ENCODE data around the gene PIGA. TPM values are rescaled to one million over a fixed set of nuclear protein-coding genes. Genes with fewer than 3 reads are reported as not detected.

PIGA gene
- total and polyA plus RNA-seq, 10 of the 15 experiments (the other 5 are each of a cell fraction or from before 2014, with no cell fraction given), result 4.9 to 24.1 (median 11.0) TPM

GRCh38 chrX:15321447-15321846 is 13.9 kb downstream of the PIGA start:
- FAIRE-seq, result no peak
- Histone ChIP-seq H3K9ac (ENCODE audit: control insufficient read depth, insufficient read depth, low read length) (no peak overlapping the region), H3K4me3 (no peak overlapping the region), H2AFZ (ENCODE audit: control insufficient read depth, low read depth, low read length) (no peak overlapping the region), H3K79me2 (ENCODE audit: control insufficient read depth, insufficient read depth, low read length) (no peaks in the 10 kb centered on the region), H3K4me1 (ENCODE audit: control insufficient read depth, insufficient read depth, low read length) (no peaks in the 10 kb centered on the region), H4K20me1 (ENCODE audit: control insufficient read depth, insufficient read depth) (no peaks in the 10 kb centered on the region), H3K27ac (ENCODE audit: control insufficient read depth, insufficient read depth) (no peak overlapping the region), H3K36me3 (ENCODE audit: control insufficient read depth in 2 of 2, insufficient read depth in 2 of 2, low read length in 1 of 2) (no peaks in the 10 kb centered on the region), H3K9me3 (replicated peaks; ENCODE audit: control insufficient read depth, insufficient read depth, low read length) (no peaks in the 10 kb centered on the region), H3K4me2 (ENCODE audit: control insufficient read depth, insufficient read depth) (no peak overlapping the region), H3K27me3 (replicated peaks in 1 of 2; ENCODE audit: control insufficient read depth in 2 of 2, insufficient read depth in 2 of 2, low read length in 1 of 2) (no peaks in the 10 kb centered on the region)
- WGBS (ENCODE audit: insufficient coverage, insufficient replicate concordance, low lambda C conversion rate, missing lambda C conversion rate), result 78% methylated on average over 4 of the region's 4 CpGs
- ATAC-seq, result no peak
- SMC1A ChIA-PET (ENCODE audit: uncharacterized antibody, unreplicated experiment), result interaction anchor here (0.9 to 2.1 kb wide), 2 partner anchors 10 to 11 kb away, joined by 3 to 6 read pairs; no protein-coding TSS in a partner anchor
- DNase-seq (ENCODE audit: low read depth, low spot score), result no peak
- no TSS peak for BruUV-seq (replicated peaks)
- in situ Hi-C loops (cut with MboI), result no loop called here
- RAD21 ChIA-PET (ENCODE audit: unreplicated experiment), result no interaction called here
- CTCF ChIA-PET, result no interaction called here
- TF ChIP-seq IKZF2 (IDR thresholded peaks at IDR 0.05), result no peak
- no peak for TF ChIP-seq BMI1 (IDR thresholded peaks at IDR 0.05; ENCODE audit: borderline replicate concordance)
- TF ChIP-seq NFYA (IDR thresholded peaks at IDR 0.05; ENCODE audit: borderline replicate concordance, low read depth, low read length), result no peak
- no peak for TF ChIP-seq POLR2AphosphoS2 (IDR thresholded peaks at IDR 0.05; ENCODE audit: low read depth, low read length)
- TF ChIP-seq RUNX3 (IDR thresholded peaks at IDR 0.05; ENCODE audit: low read length), result no peak
- TF ChIP-seq HSF1 (IDR thresholded peaks at IDR 0.05; ENCODE audit: low read depth, low read length), result no peak
- POLR2A ChIA-PET, result no interaction called here
- intact Hi-C loops (cut with micrococcal nuclease; ENCODE audit: unreplicated experiment), result no loop called here

DNA sequence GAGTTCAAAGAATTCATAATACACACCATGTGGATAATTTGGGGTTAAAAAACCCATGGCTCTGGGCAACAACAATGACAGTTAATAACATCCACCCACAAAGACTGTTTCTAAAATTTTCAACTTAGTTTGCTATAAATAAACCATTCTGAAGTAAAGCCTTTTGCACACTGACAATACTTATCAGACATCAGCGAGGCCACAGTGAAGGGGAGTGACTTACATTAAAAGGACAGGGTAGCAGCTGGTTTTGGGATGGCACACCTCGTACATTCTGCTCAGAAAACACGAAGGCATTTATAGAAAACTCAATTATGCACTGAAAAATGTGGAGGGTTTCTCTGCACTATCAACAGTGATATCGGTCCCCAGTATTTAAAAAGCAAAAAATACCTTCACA is 15.0 kb downstream of the PIGA start:
- Histone ChIP-seq H3K79me2 (ENCODE audit: control insufficient read depth, insufficient read depth, low read length) (no peaks in the 10 kb centered on the region), H3K27ac (ENCODE audit: control insufficient read depth, insufficient read depth) (no peak overlapping the region), H3K9me3 (replicated peaks; ENCODE audit: control insufficient read depth, insufficient read depth, low read length) (no peaks in the 10 kb centered on the region), H3K4me3 (no peak overlapping the region), H3K9ac (ENCODE audit: control insufficient read depth, insufficient read depth, low read length) (no peak overlapping the region), H2AFZ (ENCODE audit: control insufficient read depth, low read depth, low read length) (no peak overlapping the region), H4K20me1 (ENCODE audit: control insufficient read depth, insufficient read depth) (no peaks in the 10 kb centered on the region), H3K36me3 (ENCODE audit: control insufficient read depth in 2 of 2, insufficient read depth in 2 of 2, low read length in 1 of 2) (no peaks in the 10 kb centered on the region), H3K27me3 (replicated peaks in 1 of 2; ENCODE audit: control insufficient read depth in 2 of 2, insufficient read depth in 2 of 2, low read length in 1 of 2) (no peaks in the 10 kb centered on the region), H3K4me1 (ENCODE audit: control insufficient read depth, insufficient read depth, low read length) (no peaks in the 10 kb centered on the region), H3K4me2 (ENCODE audit: control insufficient read depth, insufficient read depth) (no peak overlapping the region)
- in situ Hi-C loops (cut with MboI), result no loop called here
- ChIA-PET SMC1A (ENCODE audit: uncharacterized antibody, unreplicated experiment) (no interaction called here), RAD21 (ENCODE audit: unreplicated experiment) (no interaction called here), POLR2A (no interaction called here), CTCF (no interaction called here)
- no peak for DNase-seq (ENCODE audit: low read depth, low spot score)
- no TSS peak for BruUV-seq (replicated peaks)
- no peak for ATAC-seq
- peak; percentile 56 for FAIRE-seq
- 57% methylated on average over 4 of the region's 4 CpGs for WGBS (ENCODE audit: insufficient coverage, insufficient replicate concordance, low lambda C conversion rate, missing lambda C conversion rate)
- intact Hi-C loops (cut with micrococcal nuclease; ENCODE audit: unreplicated experiment), result no loop called here
- no peak for TF ChIP-seq ZNF687 (IDR thresholded peaks at IDR 0.05)
- TF ChIP-seq KDM1A (IDR thresholded peaks at IDR 0.05; ENCODE audit: borderline replicate concordance), result no peak
- TF ChIP-seq EED (IDR thresholded peaks at IDR 0.05; ENCODE audit: low read depth), result no peak
- TF ChIP-seq SUZ12 (IDR thresholded peaks at IDR 0.05; ENCODE audit: unreplicated experiment), result no peak
- no peak for TF ChIP-seq MEF2B (IDR thresholded peaks at IDR 0.05; ENCODE audit: partially characterized antibody, poor library complexity, severe bottlenecking)
- no peak for TF ChIP-seq SREBF2 (IDR thresholded peaks at IDR 0.05; ENCODE audit: low read length)
- no peak for TF ChIP-seq POLR2AphosphoS5 (IDR thresholded peaks at IDR 0.05; ENCODE audit: low read length)
- TF ChIP-seq MTA3 (IDR thresholded peaks at IDR 0.05; ENCODE audit: borderline replicate concordance, low read length), result no peak

All from GM12878 (cell line).